K562 (cell line): ENCODE data around the gene FOXK2. TPM values are rescaled to one million over a fixed set of nuclear protein-coding genes. Genes with fewer than 3 reads are reported as not detected.
A peak's percentile ranks its signal among the peaks of the same experiment; 100 is the strongest.

Experiments
- ATAC-seq: fragments of 200-7000 bp; cut with Tn5 transposase; 3 replicates; pipeline ENCODE4 v1.9.1; 2020; ENCODE audit warnings: moderate library complexity
- BruUV-seq: library from RNA; stranded (reverse); fragments of 400-500 nt; replicated peaks from 2 replicates; lab custom pipeline; 2021; lab: Mats Ljungman, UMichigan
- CTCF ChIA-PET: fragments of 300-600 bp; formaldehyde crosslinking; extraction: SDS; loops from one replicate; lab custom pipeline; 2021; ENCODE audit warnings: low intra/inter-chr PET ratio; lab: Yijun Ruan, JAX
- POLR2A ChIA-PET: fragments of 300-600, 350-650 bp; sonication (Branson Sonifier 250); formaldehyde crosslinking; extraction: SDS; loops from one replicate; lab custom pipeline; 2021; ENCODE audit warnings: antibody characterized with exemption, inconsistent platforms; lab: Yijun Ruan, JAX
- DNase-seq, 4 experiments: peaks; one replicate each; pipeline versions ENCODE4 v3.0.0 to v3.0.0-alpha.2; 2011 to 2018; ENCODE audit warnings: low spot score in 3 of 4, mixed read lengths in 3 of 4; ENCODE audit errors: extremely low read depth in 1 of 4
- FAIRE-seq: peaks from 2 replicates; lab custom pipeline; 2011; peaks lifted over from hg19 to GRCh38; lab: Jason Lieb, UNC
- H2AFZ ChIP-seq: 2 replicates; pipeline ENCODE4 v1.6.0; 2011; ENCODE audit warnings: low read depth, low read length, control low read depth, inconsistent platforms
- H3K27ac ChIP-seq: fragments of 200-600 bp; 3 replicates; pipeline ENCODE4 v1.8.0; 2011; ENCODE audit warnings: low read depth, mild to moderate bottlenecking, control low read depth, inconsistent platforms, low read length, moderate library complexity, mixed read lengths; ENCODE audit errors: extremely low read depth
- H3K27me3 ChIP-seq, 2 experiments: fragments of 300-600 bp in 1 of 2; 2 replicates in 1 of 2; 3 replicates in 1 of 2; pipeline versions ENCODE4 v1.6.0 to v1.8.0; 2011; ENCODE audit warnings: inconsistent platforms in 2 of 2, low read length in 2 of 2, mild to moderate bottlenecking in 1 of 2, mixed read lengths in 1 of 2, moderate library complexity in 1 of 2; ENCODE audit not compliant: control insufficient read depth in 2 of 2, insufficient read depth in 2 of 2
- H3K36me3 ChIP-seq: fragments of 300-600 bp; 3 replicates; pipeline ENCODE4 v1.8.0; 2011; ENCODE audit warnings: mild to moderate bottlenecking, low read length, inconsistent platforms; ENCODE audit not compliant: control insufficient read depth, insufficient read depth
- H3K4me1 ChIP-seq, 2 experiments: fragments of 200-600 bp in 1 of 2; replicated peaks in 1 of 2; 2 replicates in 1 of 2; 3 replicates in 1 of 2; pipeline versions ENCODE4 v1.5.1 to v1.8.0; 2011; ENCODE audit warnings: inconsistent platforms in 2 of 2, low read length in 2 of 2, mild to moderate bottlenecking in 1 of 2, mixed read lengths in 1 of 2, moderate library complexity in 1 of 2; ENCODE audit not compliant: control insufficient read depth in 2 of 2, insufficient read depth in 2 of 2
- H3K4me2 ChIP-seq: 2 replicates; pipeline ENCODE4 v1.6.1; 2011; ENCODE audit warnings: low read length, control low read depth, inconsistent platforms, mixed read lengths; ENCODE audit not compliant: insufficient read depth
- H3K4me3 ChIP-seq: fragments of 200-600 bp; sonication (generic), shearing (Covaris generic); 2 replicates; pipeline ENCODE4 v1.5.1; 2016; ENCODE audit warnings: control low read depth, inconsistent platforms
- H3K79me2 ChIP-seq: fragments of 200-600 bp; 3 replicates; pipeline ENCODE4 v1.8.0; 2011; ENCODE audit warnings: low read length, inconsistent platforms; ENCODE audit not compliant: control insufficient read depth, insufficient read depth
- H3K9ac ChIP-seq, 2 experiments: 2 replicates each; pipeline versions ENCODE4 v1.6.0 to v1.6.1; 2011; ENCODE audit warnings: low read depth in 2 of 2, low read length in 2 of 2, control low read depth in 1 of 2, inconsistent platforms in 1 of 2, mild to moderate bottlenecking in 1 of 2, mixed read lengths in 1 of 2; ENCODE audit not compliant: insufficient read depth in 1 of 2
- H3K9me1 ChIP-seq: one replicate; pipeline ENCODE4 v1.6.0; 2011; ENCODE audit warnings: inconsistent platforms, mild to moderate bottlenecking, low read length, moderate library complexity; ENCODE audit not compliant: control insufficient read depth, insufficient read depth
- H3K9me3 ChIP-seq: replicated peaks from 2 replicates; pipeline ENCODE4 v1.5.1; 2011; ENCODE audit warnings: low read depth, low read length, inconsistent platforms; ENCODE audit not compliant: control insufficient read depth, insufficient read depth
- H4K20me1 ChIP-seq: replicated peaks from 2 replicates; pipeline ENCODE4 v1.6.1; 2011; ENCODE audit warnings: low read length, inconsistent platforms, mixed read lengths; ENCODE audit not compliant: control insufficient read depth, insufficient read depth
- RBFOX2 ChIP-seq: fragments of 200-400 bp; formaldehyde crosslinking; IDR thresholded peaks from 2 replicates; pipeline ENCODE4 v1.6.1; 2017; ENCODE audit warnings: low read depth, mild to moderate bottlenecking, low read length, moderate library complexity
- ZNF311 ChIP-seq: fragments of 250-450 bp; sonication (Bioruptor Pico); IDR thresholded peaks from 2 replicates; pipeline ENCODE4 v1.4.0; 2020; ENCODE audit warnings: mild to moderate bottlenecking, moderate library complexity
- ZNF830 ChIP-seq: fragments of 250-450 bp; sonication (Bioruptor Pico); IDR thresholded peaks from 2 replicates; pipeline ENCODE4 v1.5.0; 2021; ENCODE audit warnings: mild to moderate bottlenecking
- WGBS: fragments of 100-300 bp; shearing (Covaris generic); methylation state at CpG from one replicate; pipeline ENCODE4 v1.1.6; 2016; ENCODE audit warnings: low coverage, mixed read lengths; ENCODE audit not compliant: insufficient coverage; ENCODE audit errors: missing lambda C conversion rate; 5-methylcytosine and 5-hydroxymethylcytosine counted together
- in situ Hi-C: fragments of 300-500 bp; cut with MboI; formaldehyde crosslinking; loops from 4 replicates; pipeline ENCODE4 v1.15.0; 2018; ENCODE audit warnings: inconsistent platforms, mixed read lengths
- intact Hi-C: fragments of 100-400 bp; cut with micrococcal nuclease; formaldehyde crosslinking; loops from 2 replicates; pipeline ENCODE4 v1.14.2; 2022
- polyA plus RNA-seq, 8 experiments: library from polyadenylated mRNA; depleted of rRNA in 4 of 8; stranded (reverse) in 5 of 8; unstranded in 3 of 8; fragments of >200 nt; fragmentation: Nextera tagmentation in 2 of 8; fragmentation: Illumina TruSeq in 1 of 8; extraction: Ambion mirVana in 2 of 8; extraction: Trizol in 1 of 8; gene quantifications; 2 replicates each; pipeline versions ENCODE4 v1.2.1 to v1.2.3, GENCODE V29; 2011 to 2014; ENCODE audit warnings: inconsistent platforms in 1 of 8, missing spikeins in 1 of 8
- total RNA-seq, 7 experiments: library from RNA; depleted of rRNA in 6 of 7; stranded (reverse); fragments of >200 nt in 6 of 7; fragmentation: Illumina TruSeq in 2 of 7; extraction: Trizol in 2 of 7; gene quantifications; 2 replicates each; pipeline versions ENCODE4 v1.2.1 to v1.2.3, GENCODE V29; 2011 to 2021; ENCODE audit warnings: low replicate concordance in 1 of 7
- TF ChIP-seq, protein P1 (sequence below): fragments of 450-650 bp; conservative IDR thresholded peaks from 2 replicates; pipeline ENCODE4 v1.6.1; 2016; ENCODE audit warnings: missing genetic modification characterization, low read depth, mild to moderate bottlenecking, control low read depth, missing compliant biosample characterization
- TF ChIP-seq, protein P2 (sequence below), 2 experiments: IDR thresholded peaks in 1 of 2; conservative IDR thresholded peaks in 1 of 2; 2 replicates each; pipeline ENCODE4 v1.6.1; 2016; ENCODE audit warnings: low read depth in 2 of 2, mild to moderate bottlenecking in 1 of 2, missing compliant biosample characterization in 1 of 2, missing genetic modification characterization in 1 of 2, moderate library complexity in 1 of 2
- TF ChIP-seq, protein P3 (sequence below): fragments of 450-650 bp; IDR thresholded peaks from 2 replicates; pipeline ENCODE4 v1.6.1; 2017; ENCODE audit warnings: mild to moderate bottlenecking, moderate library complexity
- TF ChIP-seq, protein P4 (sequence below): fragments of 450-650 bp; IDR thresholded peaks from 2 replicates; pipeline ENCODE4 v1.7.0; 2016; ENCODE audit warnings: borderline replicate concordance
- TF ChIP-seq, protein P5 (sequence below): fragments of 450-650 bp; formaldehyde crosslinking; IDR thresholded peaks from 2 replicates; pipeline ENCODE4 v1.4.0; 2020; ENCODE audit warnings: mild to moderate bottlenecking, moderate library complexity

FOXK2 gene
- total and polyA plus RNA-seq, 9 of the 15 experiments (the other 6 are each of a cell fraction or from before 2014, with no cell fraction given) = 3.0 to 86.0 (median 44.1) TPM

DNA sequence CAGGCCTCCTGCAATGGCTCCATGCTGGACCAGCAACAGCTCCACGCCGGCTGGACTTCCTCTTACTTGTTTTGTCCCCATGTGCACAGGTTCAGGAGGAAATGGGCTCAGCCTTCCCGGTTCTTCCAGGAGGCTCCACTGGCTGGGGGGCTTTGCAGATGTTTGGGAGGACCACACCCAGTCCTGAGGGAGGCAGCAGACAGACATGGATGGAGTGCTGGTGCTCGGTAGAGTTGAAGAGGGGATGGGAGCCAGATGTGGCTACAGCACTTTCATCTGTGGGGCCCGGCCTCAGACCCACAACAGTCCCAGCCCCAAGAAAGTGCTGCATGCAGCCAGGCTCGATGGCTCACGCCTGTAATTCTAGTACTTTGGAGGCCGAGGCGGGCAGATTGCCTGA, 39.2 kb upstream of the FOXK2 start:
- DNase-seq (no peak), FAIRE-seq (no peak), ATAC-seq (no peak)
- Histone ChIP-seq H4K20me1 (no peaks in the 10 kb centered on the region; the same call in 1 of the 2 replicates), H3K9ac (peak overlapping the region in 1 of 2 experiments; percentile 69; a peak in 2 of 4 replicates), H3K27me3 (no peaks in the 10 kb centered on the region), H3K4me3 (no peak overlapping the region), H2AFZ (no peak overlapping the region), H3K79me2 (peaks cover 6% of the 10 kb centered on the region; the same call in 1 of the 3 replicates), H3K9me1 (no peaks in the 10 kb centered on the region), H3K4me1 (peaks cover 0 to 8% of the 10 kb centered on the region in 2 experiments; a peak in 2 of 5 replicates), H3K27ac (no peak overlapping the region), H3K4me2 (no peak overlapping the region), H3K36me3 (peaks cover 92% of the 10 kb centered on the region), H3K9me3 (no peaks in the 10 kb centered on the region)
- 93% methylated on average over 9 of the region's 9 CpGs for WGBS
- POLR2A ChIA-PET = interaction anchor here (0.8 to 2.1 kb wide), 3 partner anchors 8 to 123 kb away, joined by 3 to 7 read pairs (median 3); no protein-coding TSS in a partner anchor
- BruUV-seq = no TSS peak
- intact Hi-C loops (no loop called here), in situ Hi-C loops (no loop called here)
- CTCF ChIA-PET = interaction anchor here (0.6 kb wide), 1 partner anchor 301 kb away, joined by 4 read pairs; no protein-coding TSS in a partner anchor
- TF ChIP-seq, protein P1, sequence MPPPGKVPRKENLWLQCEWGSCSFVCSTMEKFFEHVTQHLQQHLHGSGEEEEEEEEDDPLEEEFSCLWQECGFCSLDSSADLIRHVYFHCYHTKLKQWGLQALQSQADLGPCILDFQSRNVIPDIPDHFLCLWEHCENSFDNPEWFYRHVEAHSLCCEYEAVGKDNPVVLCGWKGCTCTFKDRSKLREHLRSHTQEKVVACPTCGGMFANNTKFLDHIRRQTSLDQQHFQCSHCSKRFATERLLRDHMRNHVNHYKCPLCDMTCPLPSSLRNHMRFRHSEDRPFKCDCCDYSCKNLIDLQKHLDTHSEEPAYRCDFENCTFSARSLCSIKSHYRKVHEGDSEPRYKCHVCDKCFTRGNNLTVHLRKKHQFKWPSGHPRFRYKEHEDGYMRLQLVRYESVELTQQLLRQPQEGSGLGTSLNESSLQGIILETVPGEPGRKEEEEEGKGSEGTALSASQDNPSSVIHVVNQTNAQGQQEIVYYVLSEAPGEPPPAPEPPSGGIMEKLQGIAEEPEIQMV (tag) = no peak
- TF ChIP-seq ZNF311 (CRISPR knock-in tag) (no peak), RBFOX2 (0 out of 2 replicates have a peak, but pooled peaks have one; percentile 19), ZNF830 (no peak)
- TF ChIP-seq, protein P2, sequence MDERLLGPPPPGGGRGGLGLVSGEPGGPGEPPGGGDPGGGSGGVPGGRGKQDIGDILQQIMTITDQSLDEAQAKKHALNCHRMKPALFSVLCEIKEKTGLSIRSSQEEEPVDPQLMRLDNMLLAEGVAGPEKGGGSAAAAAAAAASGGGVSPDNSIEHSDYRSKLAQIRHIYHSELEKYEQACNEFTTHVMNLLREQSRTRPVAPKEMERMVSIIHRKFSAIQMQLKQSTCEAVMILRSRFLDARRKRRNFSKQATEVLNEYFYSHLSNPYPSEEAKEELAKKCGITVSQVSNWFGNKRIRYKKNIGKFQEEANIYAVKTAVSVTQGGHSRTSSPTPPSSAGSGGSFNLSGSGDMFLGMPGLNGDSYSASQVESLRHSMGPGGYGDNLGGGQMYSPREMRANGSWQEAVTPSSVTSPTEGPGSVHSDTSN (CRISPR knock-in tag; IDR thresholded peaks at IDR 0.05; ENCODE audit: low read depth) = no peak
- TF ChIP-seq, protein P2 (tag; conservative IDR thresholded peaks at IDR 0.05; ENCODE audit: low read depth) = no peak
- TF ChIP-seq, protein P3, sequence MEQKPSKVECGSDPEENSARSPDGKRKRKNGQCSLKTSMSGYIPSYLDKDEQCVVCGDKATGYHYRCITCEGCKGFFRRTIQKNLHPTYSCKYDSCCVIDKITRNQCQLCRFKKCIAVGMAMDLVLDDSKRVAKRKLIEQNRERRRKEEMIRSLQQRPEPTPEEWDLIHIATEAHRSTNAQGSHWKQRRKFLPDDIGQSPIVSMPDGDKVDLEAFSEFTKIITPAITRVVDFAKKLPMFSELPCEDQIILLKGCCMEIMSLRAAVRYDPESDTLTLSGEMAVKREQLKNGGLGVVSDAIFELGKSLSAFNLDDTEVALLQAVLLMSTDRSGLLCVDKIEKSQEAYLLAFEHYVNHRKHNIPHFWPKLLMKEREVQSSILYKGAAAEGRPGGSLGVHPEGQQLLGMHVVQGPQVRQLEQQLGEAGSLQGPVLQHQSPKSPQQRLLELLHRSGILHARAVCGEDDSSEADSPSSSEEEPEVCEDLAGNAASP = no peak
- TF ChIP-seq, protein P4, sequence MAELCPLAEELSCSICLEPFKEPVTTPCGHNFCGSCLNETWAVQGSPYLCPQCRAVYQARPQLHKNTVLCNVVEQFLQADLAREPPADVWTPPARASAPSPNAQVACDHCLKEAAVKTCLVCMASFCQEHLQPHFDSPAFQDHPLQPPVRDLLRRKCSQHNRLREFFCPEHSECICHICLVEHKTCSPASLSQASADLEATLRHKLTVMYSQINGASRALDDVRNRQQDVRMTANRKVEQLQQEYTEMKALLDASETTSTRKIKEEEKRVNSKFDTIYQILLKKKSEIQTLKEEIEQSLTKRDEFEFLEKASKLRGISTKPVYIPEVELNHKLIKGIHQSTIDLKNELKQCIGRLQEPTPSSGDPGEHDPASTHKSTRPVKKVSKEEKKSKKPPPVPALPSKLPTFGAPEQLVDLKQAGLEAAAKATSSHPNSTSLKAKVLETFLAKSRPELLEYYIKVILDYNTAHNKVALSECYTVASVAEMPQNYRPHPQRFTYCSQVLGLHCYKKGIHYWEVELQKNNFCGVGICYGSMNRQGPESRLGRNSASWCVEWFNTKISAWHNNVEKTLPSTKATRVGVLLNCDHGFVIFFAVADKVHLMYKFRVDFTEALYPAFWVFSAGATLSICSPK = no peak
- TF ChIP-seq, protein P5, sequence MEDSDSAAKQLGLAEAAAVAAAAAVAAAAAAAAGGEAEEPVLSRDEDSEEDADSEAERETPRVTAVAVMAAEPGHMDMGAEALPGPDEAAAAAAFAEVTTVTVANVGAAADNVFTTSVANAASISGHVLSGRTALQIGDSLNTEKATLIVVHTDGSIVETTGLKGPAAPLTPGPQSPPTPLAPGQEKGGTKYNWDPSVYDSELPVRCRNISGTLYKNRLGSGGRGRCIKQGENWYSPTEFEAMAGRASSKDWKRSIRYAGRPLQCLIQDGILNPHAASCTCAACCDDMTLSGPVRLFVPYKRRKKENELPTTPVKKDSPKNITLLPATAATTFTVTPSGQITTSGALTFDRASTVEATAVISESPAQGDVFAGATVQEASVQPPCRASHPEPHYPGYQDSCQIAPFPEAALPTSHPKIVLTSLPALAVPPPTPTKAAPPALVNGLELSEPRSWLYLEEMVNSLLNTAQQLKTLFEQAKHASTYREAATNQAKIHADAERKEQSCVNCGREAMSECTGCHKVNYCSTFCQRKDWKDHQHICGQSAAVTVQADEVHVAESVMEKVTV = no peak
